HAP-1 (cell line): ENCODE data around the gene IGF1R.

Source experiments
- DNase-seq, 2 experiments: peaks; one replicate each; pipeline ENCODE4 v3.0.0-alpha.2; 2016 to 2020; ENCODE audit warnings: low spot score in 2 of 2
- H3K27me3 ChIP-seq: fragments of 250-450 bp; sonication (Bioruptor Pico); 2 replicates; pipeline ENCODE4 v1.5.1; 2020; ENCODE audit warnings: low read depth, mild to moderate bottlenecking, moderate library complexity
- H3K36me3 ChIP-seq: fragments of 250-450 bp; sonication (Bioruptor Pico); replicated peaks from 2 replicates; pipeline ENCODE4 v1.5.1; 2020; ENCODE audit warnings: mild to moderate bottlenecking
- H3K4me1 ChIP-seq: fragments of 250-450 bp; sonication (Bioruptor Pico); 2 replicates; pipeline ENCODE4 v1.5.1; 2020; ENCODE audit warnings: mild to moderate bottlenecking
- H3K4me3 ChIP-seq: fragments of 250-450 bp; sonication (Bioruptor Pico); 2 replicates; pipeline ENCODE4 v1.5.1; 2020; ENCODE audit warnings: mild to moderate bottlenecking, moderate library complexity
- H3K9me3 ChIP-seq: fragments of 250-450 bp; sonication (Bioruptor Pico); 2 replicates; pipeline ENCODE4 v1.5.1; 2020; ENCODE audit warnings: mild to moderate bottlenecking, moderate library complexity
- in situ Hi-C: fragments of 300-500 bp; cut with MboI; formaldehyde crosslinking; loops from 3 replicates; pipeline ENCODE4 v1.14.3; 2020; ENCODE audit warnings: low sequenced_read_pairs, inconsistent platforms, mixed read lengths

Gene IGF1R

GRCh38 chr15:98948941-98949340, 300.6 kb downstream of the IGF1R start:
- H3K36me3 ChIP-seq, result peaks cover 36% of the 10 kb centered on the region
- no peak for DNase-seq
- no peaks in the 10 kb centered on the region for H3K4me1 ChIP-seq
- H3K9me3 ChIP-seq, result no peaks in the 10 kb centered on the region
- H3K27me3 ChIP-seq, result no peaks in the 10 kb centered on the region
- in situ Hi-C loops, result no loop called here
- no peak overlapping the region for H3K4me3 ChIP-seq

- DNase-seq, result no peak
- Histone ChIP-seq H3K4me1 (no peaks in the 10 kb centered on the region), H3K36me3 (peaks cover 35% of the 10 kb centered on the region), H3K27me3 (no peaks in the 10 kb centered on the region), H3K4me3 (no peak overlapping the region), H3K9me3 (no peaks in the 10 kb centered on the region)
- in situ Hi-C loops, result no loop called here
Measured at GRCh38 chr15:98949624-98950023, 301.3 kb downstream of the IGF1R start.

- Histone ChIP-seq H3K27me3 (no peaks in the 10 kb centered on the region), H3K4me1 (no peaks in the 10 kb centered on the region), H3K36me3 (peaks cover 33% of the 10 kb centered on the region), H3K9me3 (no peaks in the 10 kb centered on the region), H3K4me3 (no peak overlapping the region)
- in situ Hi-C loops, result no loop called here
- no peak for DNase-seq
Measured at GRCh38 chr15:98950248-98950647, 301.9 kb downstream of the IGF1R start.

GRCh38 chr15:98951004-98951403, 302.7 kb downstream of the IGF1R start:
- H3K36me3 ChIP-seq, result peaks cover 30% of the 10 kb centered on the region

GRCh38 chr15:98951493-98952320, 303.4 kb downstream of the IGF1R start:
- in situ Hi-C loops, result no loop called here
- DNase-seq, result no peak
- H3K27me3 ChIP-seq, result no peaks in the 10 kb centered on the region
- peaks cover 32% of the 10 kb centered on the region for H3K36me3 ChIP-seq
- no peak overlapping the region for H3K4me3 ChIP-seq
- no peaks in the 10 kb centered on the region for H3K9me3 ChIP-seq
- no peaks in the 10 kb centered on the region for H3K4me1 ChIP-seq

More at GRCh38 chr15:98951004-98951403, 302.7 kb downstream of the IGF1R start:
- Histone ChIP-seq H3K4me3 (no peak overlapping the region), H3K9me3 (no peaks in the 10 kb centered on the region), H3K4me1 (no peaks in the 10 kb centered on the region), H3K27me3 (no peaks in the 10 kb centered on the region)
- no peak for DNase-seq
- in situ Hi-C loops, result no loop called here

GRCh38 chr15:98952381-98952803, 304.1 kb downstream of the IGF1R start:
- Histone ChIP-seq H3K36me3 (peaks cover 37% of the 10 kb centered on the region), H3K27me3 (no peaks in the 10 kb centered on the region), H3K4me1 (no peaks in the 10 kb centered on the region), H3K9me3 (no peaks in the 10 kb centered on the region), H3K4me3 (no peak overlapping the region)
- in situ Hi-C loops, result no loop called here
- no peak for DNase-seq

GRCh38 chr15:98953000-98953787, 304.9 kb downstream of the IGF1R start:
- Histone ChIP-seq H3K9me3 (no peaks in the 10 kb centered on the region), H3K4me1 (no peaks in the 10 kb centered on the region), H3K27me3 (no peaks in the 10 kb centered on the region), H3K4me3 (no peak overlapping the region), H3K36me3 (peaks cover 41% of the 10 kb centered on the region)
- in situ Hi-C loops, result no loop called here
- DNase-seq, result no peak

GRCh38 chr15:98953968-98954367, 305.6 kb downstream of the IGF1R start:
- H3K4me3 ChIP-seq, result no peak overlapping the region
- in situ Hi-C loops, result no loop called here
- no peaks in the 10 kb centered on the region for H3K27me3 ChIP-seq
- H3K4me1 ChIP-seq, result no peaks in the 10 kb centered on the region
- no peaks in the 10 kb centered on the region for H3K9me3 ChIP-seq
- no peak for DNase-seq
- peaks cover 37% of the 10 kb centered on the region for H3K36me3 ChIP-seq

- Histone ChIP-seq H3K27me3 (no peaks in the 10 kb centered on the region), H3K9me3 (no peaks in the 10 kb centered on the region), H3K4me3 (no peak overlapping the region), H3K36me3 (peaks cover 37% of the 10 kb centered on the region), H3K4me1 (no peaks in the 10 kb centered on the region)
- in situ Hi-C loops, result no loop called here
- no peak for DNase-seq
Measured at GRCh38 chr15:98954411-98954810, 306.1 kb downstream of the IGF1R start.

- no peak overlapping the region for H3K4me3 ChIP-seq
- H3K9me3 ChIP-seq, result no peaks in the 10 kb centered on the region
- DNase-seq, result no peak
- in situ Hi-C loops, result no loop called here
- peaks cover 31% of the 10 kb centered on the region for H3K36me3 ChIP-seq
- H3K4me1 ChIP-seq, result no peaks in the 10 kb centered on the region
- no peaks in the 10 kb centered on the region for H3K27me3 ChIP-seq
Measured at GRCh38 chr15:98955331-98955730, 307.0 kb downstream of the IGF1R start.

GRCh38 chr15:98955961-98956723, 307.8 kb downstream of the IGF1R start:
- H3K36me3 ChIP-seq, result peaks cover 25% of the 10 kb centered on the region
- DNase-seq, result no peak
- H3K4me3 ChIP-seq, result no peak overlapping the region
- H3K9me3 ChIP-seq, result no peaks in the 10 kb centered on the region
- H3K27me3 ChIP-seq, result no peaks in the 10 kb centered on the region
- H3K4me1 ChIP-seq, result no peaks in the 10 kb centered on the region
- in situ Hi-C loops, result no loop called here

- Histone ChIP-seq H3K36me3 (peaks cover 20% of the 10 kb centered on the region), H3K27me3 (no peaks in the 10 kb centered on the region), H3K4me1 (no peaks in the 10 kb centered on the region), H3K9me3 (no peaks in the 10 kb centered on the region), H3K4me3 (no peak overlapping the region)
- in situ Hi-C loops, result no loop called here
- DNase-seq, result no peak
Measured at GRCh38 chr15:98956796-98957553, 308.6 kb downstream of the IGF1R start.

- no peak for DNase-seq
- no peak overlapping the region for H3K4me3 ChIP-seq
- no peaks in the 10 kb centered on the region for H3K4me1 ChIP-seq
- no peaks in the 10 kb centered on the region for H3K27me3 ChIP-seq
- no peaks in the 10 kb centered on the region for H3K9me3 ChIP-seq
- H3K36me3 ChIP-seq, result peaks cover 16% of the 10 kb centered on the region
- in situ Hi-C loops, result no loop called here
Measured at GRCh38 chr15:98957655-98958054, 309.3 kb downstream of the IGF1R start.
